Activated B cell treated with CpG ODN at 0.5 μM for 24 hours (primary cell): ENCODE measurements around the gene ANXA3. TPM values are rescaled to one million over a fixed set of nuclear protein-coding genes. Genes with fewer than 3 reads are reported as not detected.

Experiments
- ATAC-seq: fragments of 200-7000 bp; cut with Tn5 transposase; one replicate; pipeline ENCODE4 v1.10.0; 2021; ENCODE audit warnings: low read depth, mild to moderate bottlenecking, moderate library complexity
- CTCF ChIA-PET: fragments of 350-600 bp; sonication (Branson Sonifier 250); formaldehyde crosslinking; loops from one replicate; lab custom pipeline; 2021; ENCODE audit warnings: antibody characterized with exemption; lab: Charles Lee
- POLR2A ChIA-PET: fragments of 350-600 bp; sonication (Branson Sonifier 250); formaldehyde crosslinking; loops from one replicate; lab custom pipeline; 2021; ENCODE audit warnings: antibody characterized with exemption; lab: Charles Lee
- DNase-seq: peaks from one replicate; pipeline ENCODE4 v3.0.0; 2022
- H3K27ac Mint-ChIP-seq: one replicate; pipeline ENCODE4 v1.8.0; 2020; ENCODE audit warnings: mixed read lengths
- H3K27me3 Mint-ChIP-seq: one replicate; pipeline ENCODE4 v1.8.0; 2021; ENCODE audit warnings: mixed read lengths
- H3K36me3 Mint-ChIP-seq: one replicate; pipeline ENCODE4 v1.8.0; 2021; ENCODE audit warnings: low read depth, mixed read lengths
- H3K4me1 Mint-ChIP-seq: one replicate; pipeline ENCODE4 v1.8.0; 2021; ENCODE audit warnings: mixed read lengths
- H3K4me3 Mint-ChIP-seq: one replicate; pipeline ENCODE4 v1.8.0; 2020; ENCODE audit warnings: mild to moderate bottlenecking, mixed read lengths
- H3K9me3 Mint-ChIP-seq: one replicate; pipeline ENCODE4 v1.8.0; 2020; ENCODE audit warnings: mixed read lengths
- intact Hi-C: fragments of 100-400 bp; cut with micrococcal nuclease; formaldehyde crosslinking; loops from one replicate; pipeline ENCODE4 v1.15.1; 2024
- total RNA-seq: library from RNA; stranded (reverse); gene quantifications from 2 replicates; pipeline ENCODE4 v1.2.3, GENCODE V29; 2022
- TF ChIP-seq, protein P1 (sequence below): fragments of 200-600 bp; IDR thresholded peaks from one replicate; pipeline ENCODE4 v1.8.0; 2022; ENCODE audit warnings: antibody characterized with exemption, mild to moderate bottlenecking

The ANXA3 gene
- total RNA-seq, 1 donor from 2014 or later = 0.67 TPM

DNA sequence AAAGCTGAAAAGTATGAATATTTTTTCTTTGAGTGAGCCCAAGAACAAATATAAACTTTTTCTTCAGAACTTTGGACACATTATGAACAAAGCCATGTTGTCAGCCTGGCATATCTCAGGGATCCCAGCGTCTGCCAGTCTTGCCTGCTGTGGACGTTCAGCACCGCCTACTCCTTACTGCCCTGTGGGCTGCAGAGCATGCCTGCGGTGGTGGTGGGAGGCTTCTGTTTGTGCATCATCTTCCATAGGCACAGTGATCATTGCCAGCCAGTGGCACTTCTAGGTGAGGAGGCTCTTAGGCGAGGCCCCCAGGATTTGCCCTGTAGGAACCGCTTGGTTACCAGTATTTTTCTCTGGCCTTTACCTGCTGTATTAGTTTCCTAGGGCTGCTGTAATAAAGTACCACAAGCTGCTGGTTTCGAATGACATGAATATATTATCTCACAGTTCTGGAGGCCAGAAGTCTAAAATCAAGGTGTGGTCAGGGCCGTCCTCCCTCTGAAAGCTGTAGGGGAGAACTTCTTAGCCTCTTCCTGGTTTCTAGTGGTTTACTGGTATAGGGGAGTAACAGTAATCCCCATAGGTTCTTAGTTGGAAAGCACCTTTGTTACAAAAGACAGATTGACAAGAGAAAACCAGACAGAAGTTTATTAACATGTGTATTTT lies 15.4 kb downstream of the ANXA3 start:
- Mint-ChIP-seq H3K9me3 (no peaks in the 10 kb centered on the region), H3K36me3 (no peaks in the 10 kb centered on the region), H3K27ac (no peak overlapping the region), H3K4me3 (no peak overlapping the region), H3K4me1 (no peaks in the 10 kb centered on the region), H3K27me3 (peaks cover 7% of the 10 kb centered on the region)
- ChIA-PET CTCF (no interaction called here), POLR2A (no interaction called here)
- ATAC-seq (no peak), DNase-seq (no peak)
- intact Hi-C loops = no loop called here
- TF ChIP-seq, protein P1, sequence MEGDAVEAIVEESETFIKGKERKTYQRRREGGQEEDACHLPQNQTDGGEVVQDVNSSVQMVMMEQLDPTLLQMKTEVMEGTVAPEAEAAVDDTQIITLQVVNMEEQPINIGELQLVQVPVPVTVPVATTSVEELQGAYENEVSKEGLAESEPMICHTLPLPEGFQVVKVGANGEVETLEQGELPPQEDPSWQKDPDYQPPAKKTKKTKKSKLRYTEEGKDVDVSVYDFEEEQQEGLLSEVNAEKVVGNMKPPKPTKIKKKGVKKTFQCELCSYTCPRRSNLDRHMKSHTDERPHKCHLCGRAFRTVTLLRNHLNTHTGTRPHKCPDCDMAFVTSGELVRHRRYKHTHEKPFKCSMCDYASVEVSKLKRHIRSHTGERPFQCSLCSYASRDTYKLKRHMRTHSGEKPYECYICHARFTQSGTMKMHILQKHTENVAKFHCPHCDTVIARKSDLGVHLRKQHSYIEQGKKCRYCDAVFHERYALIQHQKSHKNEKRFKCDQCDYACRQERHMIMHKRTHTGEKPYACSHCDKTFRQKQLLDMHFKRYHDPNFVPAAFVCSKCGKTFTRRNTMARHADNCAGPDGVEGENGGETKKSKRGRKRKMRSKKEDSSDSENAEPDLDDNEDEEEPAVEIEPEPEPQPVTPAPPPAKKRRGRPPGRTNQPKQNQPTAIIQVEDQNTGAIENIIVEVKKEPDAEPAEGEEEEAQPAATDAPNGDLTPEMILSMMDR = no peak

DNA sequence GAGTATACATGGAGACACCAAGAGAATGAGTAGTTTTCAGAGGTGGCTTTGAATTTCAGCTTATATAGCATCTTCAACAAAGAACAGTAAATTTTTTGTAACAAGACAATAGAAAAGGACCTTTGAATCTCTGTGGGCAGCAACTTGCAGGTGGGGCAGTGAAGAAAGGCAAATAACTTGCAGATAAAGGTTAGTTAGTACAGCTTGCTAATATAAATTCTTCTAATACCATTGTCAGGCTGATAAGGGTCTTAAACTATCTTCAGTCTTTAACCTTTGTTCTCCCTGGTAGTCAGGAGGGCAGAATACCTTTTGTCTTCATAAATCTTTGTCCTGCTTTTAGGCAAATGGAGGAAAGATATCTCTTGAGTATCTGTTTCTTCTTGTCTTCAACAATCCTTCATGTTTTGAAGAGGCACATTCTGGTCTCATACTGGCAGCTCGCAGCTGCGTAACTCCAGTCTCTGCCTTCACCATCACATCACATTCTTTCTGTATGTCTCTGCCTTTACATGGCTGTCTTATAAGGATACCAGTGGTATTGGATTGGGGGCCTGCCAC lies 16.0 kb downstream of the ANXA3 start:
- ATAC-seq = no peak
- TF ChIP-seq, protein P1 = no peak

DNA sequence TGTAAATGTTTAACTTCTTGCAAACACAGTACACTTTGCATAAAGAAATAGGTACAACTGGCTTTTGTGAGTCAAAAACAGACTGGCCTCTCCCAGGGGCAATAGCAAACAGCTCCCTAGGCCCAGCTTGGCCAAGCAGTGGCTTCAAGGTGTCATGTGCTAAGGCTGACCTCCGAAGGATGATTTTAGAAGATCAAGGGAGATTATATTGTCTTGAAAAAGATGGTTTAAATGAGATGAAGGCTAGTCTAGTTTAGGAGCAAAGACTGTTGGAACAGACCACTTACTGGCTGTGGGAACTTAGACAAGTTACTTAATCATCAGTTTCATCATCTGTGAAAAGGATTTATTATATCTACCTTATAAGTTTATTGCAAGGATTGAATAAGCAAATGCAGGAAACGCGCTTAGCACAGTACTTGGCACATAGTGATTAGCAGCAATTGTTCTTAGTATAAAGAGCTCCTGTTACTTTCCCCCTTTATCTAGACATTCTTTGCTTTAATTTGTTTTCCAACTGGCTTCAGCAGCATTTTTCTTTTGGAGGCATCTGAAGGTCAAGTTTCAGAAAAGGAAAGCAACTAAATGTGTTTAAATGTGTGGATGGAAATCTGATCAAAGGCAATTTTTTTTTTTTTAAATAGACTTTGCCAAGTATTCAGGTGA lies 17.2 kb downstream of the ANXA3 start:
- intact Hi-C loops = no loop called here

More for the DNA sequence above, 16.0 kb downstream of the ANXA3 start:
- no peak for DNase-seq
- intact Hi-C loops = no loop called here
- H3K4me1 Mint-ChIP-seq = no peaks in the 10 kb centered on the region
- POLR2A ChIA-PET = no interaction called here
- no peak overlapping the region for H3K4me3 Mint-ChIP-seq
- H3K27ac Mint-ChIP-seq = no peak overlapping the region
- peaks cover 4% of the 10 kb centered on the region for H3K27me3 Mint-ChIP-seq
- CTCF ChIA-PET = no interaction called here
- no peaks in the 10 kb centered on the region for H3K9me3 Mint-ChIP-seq
- no peaks in the 10 kb centered on the region for H3K36me3 Mint-ChIP-seq

DNA sequence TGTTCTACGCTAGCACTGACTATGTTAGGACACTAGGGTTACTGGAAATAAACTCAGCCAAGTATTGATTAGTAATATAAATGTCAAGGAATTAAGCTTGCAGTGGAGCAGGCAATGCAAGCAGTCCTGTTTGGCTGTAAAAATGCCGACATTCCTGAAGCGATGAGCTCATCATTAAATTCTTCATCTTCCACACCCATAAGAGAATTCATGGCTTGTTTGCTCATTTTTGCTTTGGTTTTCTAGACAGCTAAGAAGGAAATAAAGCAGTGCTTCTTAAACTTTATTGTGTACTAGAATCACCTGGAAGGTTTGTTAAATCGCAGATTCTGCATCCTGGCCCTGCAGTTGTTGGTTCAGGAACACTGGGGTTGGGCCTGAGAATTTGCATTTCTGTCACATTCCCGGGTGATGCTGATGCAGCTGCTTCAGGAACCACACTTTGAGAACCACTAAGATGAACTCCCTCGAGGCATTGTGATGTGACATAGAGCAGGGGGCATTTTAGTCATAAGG lies 17.8 kb downstream of the ANXA3 start:
- Mint-ChIP-seq H3K27ac (no peak overlapping the region), H3K9me3 (no peaks in the 10 kb centered on the region), H3K36me3 (no peaks in the 10 kb centered on the region), H3K27me3 (peaks cover 4% of the 10 kb centered on the region), H3K4me1 (no peaks in the 10 kb centered on the region), H3K4me3 (no peak overlapping the region)
- no peak for ATAC-seq
- DNase-seq = no peak
- POLR2A ChIA-PET = no interaction called here
- TF ChIP-seq, protein P1 = no peak
- CTCF ChIA-PET = no interaction called here
- intact Hi-C loops = no loop called here

More for the DNA sequence above, 17.2 kb downstream of the ANXA3 start:
- Mint-ChIP-seq H3K36me3 (no peaks in the 10 kb centered on the region), H3K9me3 (no peaks in the 10 kb centered on the region), H3K4me3 (no peak overlapping the region), H3K27me3 (peaks cover 4% of the 10 kb centered on the region), H3K27ac (no peak overlapping the region), H3K4me1 (no peaks in the 10 kb centered on the region)
- POLR2A ChIA-PET = no interaction called here
- CTCF ChIA-PET = interaction anchor here (0.6 kb wide), 1 partner anchor 235 kb away, joined by 3 read pairs; no protein-coding TSS in a partner anchor
- TF ChIP-seq, protein P1 = no peak
- DNase-seq = no peak
- ATAC-seq = no peak

DNA sequence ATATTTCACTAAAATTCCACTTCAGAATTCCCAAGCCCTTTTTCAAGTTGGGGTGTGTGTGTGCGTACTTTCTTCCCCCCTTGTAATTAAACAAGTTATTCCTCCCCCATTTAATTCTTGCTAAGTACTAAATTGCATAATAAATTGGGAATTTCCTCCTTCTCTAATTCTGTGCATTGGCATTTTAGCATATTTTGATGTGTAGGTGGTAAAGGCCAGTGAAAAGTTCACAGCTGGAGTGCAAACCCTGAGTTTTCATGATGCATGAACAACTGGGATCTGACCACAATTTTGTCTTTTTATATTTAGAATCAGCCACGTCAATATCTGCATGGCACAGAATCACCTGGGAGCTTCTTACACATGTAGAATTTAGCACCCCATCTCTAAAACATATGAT lies 18.5 kb downstream of the ANXA3 start:
- no peak overlapping the region for H3K27ac Mint-ChIP-seq
- no peaks in the 10 kb centered on the region for H3K36me3 Mint-ChIP-seq
- POLR2A ChIA-PET = no interaction called here
- H3K27me3 Mint-ChIP-seq = peaks cover 4% of the 10 kb centered on the region
- TF ChIP-seq, protein P1 = no peak
- intact Hi-C loops = no loop called here
- DNase-seq (no peak), ATAC-seq (no peak)
- H3K9me3 Mint-ChIP-seq = no peaks in the 10 kb centered on the region
- no peaks in the 10 kb centered on the region for H3K4me1 Mint-ChIP-seq
- CTCF ChIA-PET = no interaction called here
- no peak overlapping the region for H3K4me3 Mint-ChIP-seq
